Thymus (tissue), 11 donors: Measurements from ENCODE around the gene MACROD2. TPM values are rescaled to one million over a fixed set of nuclear protein-coding genes. Genes with fewer than 3 reads are reported as not detected.

ENCODE experiments used
- DNase-seq, 9 donors: peaks; one replicate each; pipeline ENCODE4 v3.0.0-alpha.2; 2013; ENCODE audit warnings: low spot score in 9 of 9, low read depth in 6 of 9, missing footprints in 1 of 9
- H3K27ac ChIP-seq, 2 donors: one replicate each; pipeline ENCODE4 v1.5.1; 2013; ENCODE audit warnings: control low read depth in 1 of 2, low read depth in 1 of 2, low read length in 1 of 2, mild to moderate bottlenecking in 1 of 2, moderate library complexity in 1 of 2
- H3K27me3 ChIP-seq, 2 donors: one replicate each; pipeline ENCODE4 v1.5.1; 2013; ENCODE audit warnings: low read length in 1 of 2; ENCODE audit not compliant: control insufficient read depth in 2 of 2, insufficient read depth in 1 of 2
- H3K36me3 ChIP-seq, 2 donors: one replicate each; pipeline ENCODE4 v1.5.1; 2013; ENCODE audit warnings: low read length in 1 of 2, mild to moderate bottlenecking in 1 of 2, moderate library complexity in 1 of 2; ENCODE audit not compliant: control insufficient read depth in 2 of 2, insufficient read depth in 2 of 2
- H3K4me1 ChIP-seq, 2 donors: one replicate each; pipeline ENCODE4 v1.5.1; 2013; ENCODE audit warnings: low read length in 2 of 2; ENCODE audit not compliant: control insufficient read depth in 2 of 2, insufficient read depth in 2 of 2
- H3K4me3 ChIP-seq, 2 donors: one replicate each; pipeline ENCODE4 v1.5.1; 2013; ENCODE audit warnings: low read length in 2 of 2, control low read depth in 1 of 2, mild to moderate bottlenecking in 1 of 2
- H3K9me3 ChIP-seq, 2 donors: one replicate each; pipeline ENCODE4 v1.5.1; 2013; ENCODE audit warnings: low read length in 1 of 2, mild to moderate bottlenecking in 1 of 2; ENCODE audit not compliant: control insufficient read depth in 2 of 2, insufficient read depth in 1 of 2
- WGBS: extraction: QIAGEN DNeasy Blood & Tissue Kit; methylation state at CpG from one replicate; pipeline ENCODE4 v1.1.7; 2013; 5-methylcytosine and 5-hydroxymethylcytosine counted together
- polyA plus RNA-seq: library from polyadenylated mRNA; stranded (reverse); fragments of 200-250 nt; gene quantifications from one replicate; pipeline ENCODE4 v1.2.3, GENCODE V29; 2013
- total RNA-seq: library from RNA; stranded (reverse); fragments of 120-200 nt; gene quantifications from one replicate; pipeline ENCODE4 v1.2.4, GENCODE V29; 2013
- donor health status: healthy.

MACROD2 gene
- total and polyA plus RNA-seq, 2 donors: 1.6 to 4.2 TPM

DNA sequence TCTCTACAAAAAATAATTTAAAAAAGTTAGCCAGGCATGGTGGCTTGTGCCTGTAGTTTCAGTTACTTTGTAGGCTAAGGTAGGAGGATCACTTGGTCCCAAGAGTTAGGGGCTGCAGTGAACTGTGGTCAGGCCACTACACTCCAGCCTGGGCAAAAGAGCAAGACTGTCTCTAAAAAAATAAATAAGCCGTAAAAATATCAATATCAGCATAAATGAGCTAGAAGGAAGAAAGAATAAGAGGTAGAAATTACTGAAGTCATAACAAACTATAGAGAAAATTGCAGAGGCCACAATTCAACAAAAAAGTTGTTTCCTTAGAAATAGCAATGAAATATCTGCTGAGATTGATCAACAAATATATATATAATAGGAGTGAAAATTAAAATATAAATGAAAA is 1169.4 kb downstream of the MACROD2 start:
- Histone ChIP-seq H3K27ac (no peak overlapping the region), H3K9me3 (no peaks in the 10 kb centered on the region), H3K27me3 (no peaks in the 10 kb centered on the region), H3K4me3 (no peak overlapping the region), H3K36me3 (no peaks in the 10 kb centered on the region), H3K4me1 (no peaks in the 10 kb centered on the region)
- 98% methylated on average over 1 of the region's 1 CpG for WGBS
- DNase-seq: no peak

- H3K27me3 ChIP-seq: no peaks in the 10 kb centered on the region
- H3K4me3 ChIP-seq: no peak overlapping the region
- no peak for DNase-seq
- no peaks in the 10 kb centered on the region for H3K4me1 ChIP-seq
- H3K36me3 ChIP-seq: no peaks in the 10 kb centered on the region
- no peaks in the 10 kb centered on the region for H3K9me3 ChIP-seq
- no peak overlapping the region for H3K27ac ChIP-seq
These were observed 1171.4 kb downstream of the MACROD2 start for GRCh38 chr20:15166744-15167143.

DNA sequence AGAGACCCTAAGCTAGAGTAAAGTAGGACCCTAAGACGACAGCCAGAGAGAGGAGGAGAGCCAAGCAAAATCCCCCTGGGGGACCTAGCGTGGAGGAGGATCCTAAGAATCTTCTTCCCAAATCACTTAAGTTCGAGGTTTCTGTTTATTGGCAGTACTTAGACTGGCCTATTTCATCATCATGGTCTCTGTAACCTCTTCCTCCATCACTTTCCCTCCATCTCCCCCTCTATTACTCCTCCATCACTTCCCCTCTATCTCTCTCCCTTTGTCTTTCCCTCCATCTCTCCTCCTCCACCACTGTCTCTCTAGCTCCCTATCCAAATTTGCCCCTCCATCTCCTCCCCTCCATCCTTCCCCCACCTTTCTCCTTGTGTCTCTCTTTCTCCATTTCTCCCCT is 1175.7 kb downstream of the MACROD2 start:
- no peaks in the 10 kb centered on the region for H3K27me3 ChIP-seq
- no peaks in the 10 kb centered on the region for H3K36me3 ChIP-seq
- H3K4me1 ChIP-seq: no peaks in the 10 kb centered on the region
- H3K4me3 ChIP-seq: no peak overlapping the region
- WGBS: 96% methylated on average over 3 of the region's 3 CpGs
- no peak for DNase-seq
- H3K9me3 ChIP-seq: peaks cover 1 to 5% of the 10 kb centered on the region in 2 donors
- H3K27ac ChIP-seq: no peak overlapping the region

DNA sequence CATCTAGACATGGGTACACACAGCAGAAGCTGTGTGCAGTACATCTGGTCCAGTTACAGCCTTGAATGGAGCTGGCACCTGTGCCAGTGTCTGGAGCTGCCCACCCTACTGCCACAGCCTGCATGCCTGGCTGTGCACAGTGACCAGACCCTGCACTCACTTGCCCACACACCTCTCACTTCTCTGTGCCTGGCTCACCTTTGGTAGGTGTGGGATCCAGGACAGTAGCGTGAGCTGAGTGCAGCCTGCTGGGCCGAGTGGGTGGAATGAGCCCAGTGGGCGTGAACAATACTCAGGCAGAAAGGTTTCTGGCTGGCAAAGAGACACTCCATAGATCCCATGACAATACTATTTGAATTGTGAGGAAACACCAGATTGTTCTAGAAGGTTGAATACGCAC is 1181.6 kb downstream of the MACROD2 start:
- 97% methylated on average over 4 of the region's 4 CpGs for WGBS
- Histone ChIP-seq H3K9me3 (peaks cover 5 to 16% of the 10 kb centered on the region in 2 donors), H3K27ac (no peak overlapping the region), H3K4me3 (no peak overlapping the region), H3K4me1 (no peaks in the 10 kb centered on the region), H3K36me3 (no peaks in the 10 kb centered on the region), H3K27me3 (no peaks in the 10 kb centered on the region)
- DNase-seq: no peak

DNA sequence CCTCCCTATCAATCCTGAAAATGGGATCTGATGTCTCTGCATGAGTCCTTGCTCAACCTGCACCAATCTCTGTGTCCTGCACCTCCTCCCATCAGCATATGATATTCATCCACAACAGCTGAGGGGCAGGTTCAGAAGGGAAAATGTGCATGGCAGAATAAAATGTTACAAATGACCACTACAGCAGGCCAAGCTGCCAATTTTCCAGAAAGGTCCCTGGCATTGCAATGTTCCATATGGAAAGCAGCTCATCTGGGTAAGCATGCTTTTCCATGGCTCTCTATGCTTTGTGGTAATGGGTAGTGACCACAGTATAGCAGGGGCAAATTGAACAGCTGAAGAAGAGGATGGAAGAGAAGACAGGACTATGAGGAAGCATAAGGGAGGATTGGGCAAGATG is 1183.3 kb downstream of the MACROD2 start:
- DNase-seq: no peak
- Histone ChIP-seq H3K27ac (no peak overlapping the region), H3K36me3 (no peaks in the 10 kb centered on the region), H3K27me3 (no peaks in the 10 kb centered on the region), H3K4me1 (no peaks in the 10 kb centered on the region), H3K4me3 (no peak overlapping the region), H3K9me3 (peaks cover 5 to 16% of the 10 kb centered on the region in 2 donors)

- no peaks in the 10 kb centered on the region for H3K36me3 ChIP-seq
- H3K4me3 ChIP-seq: no peak overlapping the region
- DNase-seq: no peak
- peaks cover 5 to 16% of the 10 kb centered on the region in 2 donors for H3K9me3 ChIP-seq
- no peaks in the 10 kb centered on the region for H3K4me1 ChIP-seq
- 88% methylated on average over 2 of the region's 2 CpGs for WGBS
- H3K27me3 ChIP-seq: no peaks in the 10 kb centered on the region
- no peak overlapping the region for H3K27ac ChIP-seq
These were observed 1184.1 kb downstream of the MACROD2 start for GRCh38 chr20:15179381-15179780.

GRCh38 chr20:15179781-15180180 is 1184.5 kb downstream of the MACROD2 start:
- peaks cover 5 to 16% of the 10 kb centered on the region in 2 donors for H3K9me3 ChIP-seq
- 96% methylated on average over 3 of the region's 3 CpGs for WGBS

GRCh38 chr20:15185322-15185721 is 1190.0 kb downstream of the MACROD2 start:
- no peak overlapping the region for H3K4me3 ChIP-seq
- no peaks in the 10 kb centered on the region for H3K4me1 ChIP-seq
- no peaks in the 10 kb centered on the region for H3K36me3 ChIP-seq
- 89% methylated on average over 3 of the region's 3 CpGs for WGBS
- no peaks in the 10 kb centered on the region for H3K27me3 ChIP-seq
- H3K27ac ChIP-seq: no peak overlapping the region
- no peak for DNase-seq
- H3K9me3 ChIP-seq: no peaks in the 10 kb centered on the region

More at GRCh38 chr20:15179781-15180180, 1184.5 kb downstream of the MACROD2 start:
- no peak overlapping the region for H3K27ac ChIP-seq
- H3K4me1 ChIP-seq: no peaks in the 10 kb centered on the region
- H3K4me3 ChIP-seq: no peak overlapping the region
- DNase-seq: no peak
- H3K27me3 ChIP-seq: no peaks in the 10 kb centered on the region
- no peaks in the 10 kb centered on the region for H3K36me3 ChIP-seq

DNA sequence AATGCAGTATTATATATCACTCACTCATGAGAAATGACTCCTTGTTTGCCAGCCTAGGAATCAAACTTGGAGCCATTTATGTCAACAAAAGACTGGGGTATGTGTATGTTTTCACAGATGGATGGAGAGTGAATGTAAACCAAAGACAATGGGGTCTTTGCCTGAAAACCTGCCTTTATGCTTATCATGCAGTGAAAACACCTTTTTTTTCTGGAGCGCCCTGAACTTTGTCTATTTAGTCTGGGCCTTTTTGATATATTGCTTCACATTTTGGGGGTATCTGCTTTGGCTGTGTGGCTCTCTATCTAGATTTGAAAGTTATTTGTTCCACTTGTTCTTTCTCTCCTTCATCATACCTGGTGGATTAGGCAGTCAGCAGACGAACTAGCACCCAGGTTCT is 1190.6 kb downstream of the MACROD2 start:
- H3K4me3 ChIP-seq: no peak overlapping the region
- no peak overlapping the region for H3K27ac ChIP-seq
- 95% methylated on average over 2 of the region's 2 CpGs for WGBS
- H3K4me1 ChIP-seq: no peaks in the 10 kb centered on the region
- no peaks in the 10 kb centered on the region for H3K36me3 ChIP-seq
- H3K27me3 ChIP-seq: no peaks in the 10 kb centered on the region
- no peak for DNase-seq
- H3K9me3 ChIP-seq: no peaks in the 10 kb centered on the region

- Histone ChIP-seq H3K4me3 (no peak overlapping the region), H3K9me3 (no peaks in the 10 kb centered on the region), H3K27ac (no peak overlapping the region), H3K27me3 (no peaks in the 10 kb centered on the region), H3K36me3 (no peaks in the 10 kb centered on the region), H3K4me1 (no peaks in the 10 kb centered on the region)
- DNase-seq: no peak
- 100% methylated on average over 1 of the region's 1 CpG for WGBS
These were observed 1192.3 kb downstream of the MACROD2 start for GRCh38 chr20:15187612-15188011.
